Fibroblast of peridontal ligament (primary cell): ENCODE measurements around the gene CNMD.
"Not testable (repeated sequence)": the region's sequence is repeated elsewhere in the genome, so short reads cannot be mapped to it uniquely, and the experiment has no call there.

ENCODE experiments used
- DNase-seq: peaks from one replicate; pipeline ENCODE4 v3.0.0-alpha.2; 2010; ENCODE audit errors: extremely low read depth

The CNMD gene

DNA sequence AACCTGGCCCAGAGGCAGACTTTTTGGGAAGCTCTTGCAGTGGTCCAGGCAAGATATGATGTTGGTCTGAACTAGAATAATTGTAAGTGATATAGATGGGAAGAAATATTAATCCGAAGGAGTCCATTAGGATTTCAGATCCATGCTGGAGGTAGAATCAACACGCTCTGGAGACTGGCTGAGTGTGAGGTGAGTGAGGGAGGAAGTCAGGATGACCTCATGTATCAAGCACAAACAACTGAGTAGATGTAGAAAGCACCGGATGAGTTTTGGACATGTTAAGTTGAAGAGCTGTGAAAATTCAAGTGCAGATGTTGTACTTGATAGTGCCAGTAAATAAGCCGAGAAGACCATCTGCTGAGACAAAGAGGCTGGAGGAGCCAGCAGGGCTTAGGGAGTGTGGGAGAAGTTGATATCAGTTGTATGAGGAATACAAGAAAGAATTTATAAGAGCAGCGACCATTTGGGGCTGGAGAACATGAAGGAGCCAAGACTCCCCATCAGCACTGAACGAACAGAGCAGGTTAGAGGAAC is 5.3 kb upstream of the CNMD start:
- DNase-seq, result no peak

DNA sequence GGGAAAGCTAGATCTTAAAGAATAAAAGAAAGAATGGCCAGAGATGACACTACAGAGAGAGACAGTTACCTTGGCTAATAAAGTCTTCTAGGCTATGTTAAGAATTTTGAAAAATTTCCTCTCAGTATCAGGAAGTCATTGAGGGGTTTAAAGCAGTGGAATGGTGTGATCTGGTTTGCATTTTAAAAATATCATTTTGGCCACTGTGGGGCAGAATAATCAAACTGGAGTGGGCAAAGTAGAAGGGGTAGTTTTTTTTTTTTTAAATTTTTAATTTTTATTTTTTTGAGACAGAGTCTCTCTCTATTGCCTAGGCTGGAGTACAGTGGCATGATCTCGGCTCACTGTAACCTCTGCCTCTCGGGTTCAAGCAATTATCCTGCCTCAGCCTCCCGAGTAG is 4.4 kb upstream of the CNMD start:
- DNase-seq, result no peak

DNA sequence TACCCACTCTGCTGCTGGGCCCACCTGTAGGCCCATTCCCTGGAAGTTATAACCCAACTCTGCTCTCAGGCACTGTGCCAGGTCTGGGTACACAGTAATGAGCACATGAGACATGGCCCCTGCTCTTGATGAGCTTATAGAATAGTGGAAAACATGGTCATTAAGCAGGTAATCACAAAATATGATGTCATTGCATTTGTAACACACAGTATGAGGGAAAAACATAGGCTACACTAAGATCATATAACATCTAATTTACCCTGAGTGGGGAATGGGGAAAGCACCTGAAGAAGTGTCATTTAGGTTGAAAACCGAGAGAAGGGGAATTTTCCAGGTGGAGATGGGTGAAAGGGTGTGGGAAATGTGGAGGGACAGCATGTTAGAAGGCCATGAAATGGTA is 3.9 kb upstream of the CNMD start:
- no peak for DNase-seq

DNA sequence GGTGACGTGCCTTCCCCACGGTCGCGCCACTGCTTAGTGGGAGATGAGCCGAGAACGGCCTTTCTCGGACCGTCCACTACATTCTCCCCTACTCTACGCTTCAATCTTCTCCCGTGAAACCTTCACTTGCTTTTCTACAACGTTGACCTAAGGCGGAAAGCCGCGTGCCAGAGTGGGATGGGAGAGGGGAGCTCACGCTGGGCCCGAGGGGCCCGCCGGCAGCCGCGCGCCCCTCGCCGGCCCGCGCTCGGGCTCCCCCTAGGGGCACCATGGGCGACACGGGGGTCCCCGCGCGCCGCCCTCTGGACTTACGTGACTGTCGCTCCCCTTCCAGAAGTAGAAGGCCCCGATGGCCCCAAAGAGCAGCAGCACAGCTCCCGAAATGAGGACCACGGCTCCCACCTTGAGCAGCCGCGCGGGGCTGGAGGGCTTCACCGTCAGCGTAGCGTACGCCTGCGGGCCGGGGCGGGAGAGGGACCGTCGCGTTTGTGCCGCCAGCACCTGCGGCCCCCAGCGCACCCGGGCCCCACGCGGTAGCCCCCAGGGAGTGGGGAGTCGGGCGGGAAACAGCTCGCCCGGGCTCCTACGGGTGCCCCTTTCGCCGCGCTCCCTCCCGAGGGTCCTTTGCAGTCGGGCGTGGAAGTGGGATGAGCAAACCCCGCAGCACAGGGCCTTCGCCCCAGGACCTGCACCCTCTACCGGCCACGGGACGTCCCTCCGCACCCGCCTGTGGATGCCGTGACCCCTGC is 727 bp downstream of the CNMD start:
- DNase-seq, result no peak

DNA sequence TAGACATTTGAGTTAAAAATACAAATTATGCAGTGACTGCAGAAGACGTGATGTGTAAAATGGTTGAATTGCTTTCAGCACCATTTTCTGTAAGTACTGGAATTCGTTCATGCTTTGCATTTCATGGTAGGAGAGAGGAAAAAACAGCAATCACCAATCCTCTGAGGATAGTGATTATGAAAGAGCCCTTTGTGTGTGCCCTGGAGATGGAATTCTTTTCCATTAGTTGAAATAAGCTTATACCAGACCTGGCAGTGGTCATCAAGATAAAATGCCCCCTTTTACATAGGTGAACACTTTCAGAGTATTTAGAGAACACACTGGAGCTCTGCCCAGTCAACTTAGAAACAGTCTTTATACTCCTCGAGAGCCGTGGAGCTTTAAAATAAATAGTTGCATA is 1.7 kb downstream of the CNMD start:
- DNase-seq, result no peak

DNA sequence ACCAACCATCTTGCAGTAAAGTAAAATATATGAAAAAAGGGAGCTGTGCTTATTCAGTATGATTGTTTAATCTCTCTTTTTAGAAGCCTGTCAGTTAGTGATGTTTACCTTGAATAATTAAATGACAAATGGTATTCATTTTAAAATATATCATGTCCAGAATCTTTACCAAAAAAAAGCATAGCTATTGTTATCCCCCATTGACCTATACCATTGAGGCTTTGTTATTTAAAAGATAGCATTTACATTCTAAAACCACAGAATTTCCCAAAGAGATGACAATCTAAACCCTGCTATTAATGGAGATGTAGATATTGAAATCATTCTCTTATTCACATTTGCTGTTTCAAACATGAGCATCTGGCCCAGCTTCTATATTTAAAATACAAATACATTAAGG is 2.2 kb downstream of the CNMD start:
- DNase-seq, result no peak

- DNase-seq, result no peak
These were observed 2.7 kb downstream of the CNMD start for GRCh38 chr13:52736891-52737290.

- no peak for DNase-seq
These were observed 5.5 kb downstream of the CNMD start for GRCh38 chr13:52734075-52734623.

DNA sequence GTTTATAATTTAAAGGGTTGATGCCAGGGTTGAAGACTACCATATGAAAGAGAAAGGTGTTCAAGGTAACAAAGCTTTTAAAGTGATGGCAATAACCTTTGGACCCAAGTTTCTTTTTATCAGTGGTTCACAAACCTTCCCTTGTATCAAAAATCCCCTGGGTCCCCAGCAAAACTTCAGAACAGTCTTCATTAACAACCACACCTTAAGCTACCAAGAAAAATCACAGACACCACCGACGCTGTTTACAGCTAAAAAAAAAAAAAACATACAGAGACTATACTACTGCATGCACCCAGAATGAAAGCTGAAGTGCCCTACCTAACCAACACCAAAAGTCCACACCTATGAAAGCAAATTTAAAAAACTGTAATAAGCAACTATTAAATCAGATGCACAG is 13.4 kb downstream of the CNMD start:
- no peak for DNase-seq

DNA sequence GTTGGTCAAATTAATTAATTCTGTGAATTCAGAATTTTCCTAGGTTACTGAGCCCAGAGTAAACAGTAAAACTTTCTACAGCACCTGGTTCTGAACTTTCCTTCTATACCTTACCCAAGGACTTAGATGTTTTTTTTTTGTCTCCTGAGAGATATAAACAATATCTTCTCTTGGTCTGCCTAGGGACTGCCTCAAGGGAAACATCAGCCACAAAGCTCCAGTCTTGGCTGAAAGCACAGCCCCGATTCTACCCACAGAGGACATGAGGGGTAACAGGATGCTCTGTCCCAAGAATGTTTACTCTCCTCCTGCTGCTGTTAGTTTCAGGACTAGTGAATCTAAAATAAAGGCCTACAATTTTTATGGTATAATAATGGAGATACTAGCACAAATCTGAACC is 14.3 kb downstream of the CNMD start:
- DNase-seq, result no peak

- DNase-seq, result no peak
These were observed 16.4 kb downstream of the CNMD start for GRCh38 chr13:52723181-52723580.

- not testable (repeated sequence) for DNase-seq
These were observed 18.3 kb downstream of the CNMD start for GRCh38 chr13:52721356-52721755.

DNA sequence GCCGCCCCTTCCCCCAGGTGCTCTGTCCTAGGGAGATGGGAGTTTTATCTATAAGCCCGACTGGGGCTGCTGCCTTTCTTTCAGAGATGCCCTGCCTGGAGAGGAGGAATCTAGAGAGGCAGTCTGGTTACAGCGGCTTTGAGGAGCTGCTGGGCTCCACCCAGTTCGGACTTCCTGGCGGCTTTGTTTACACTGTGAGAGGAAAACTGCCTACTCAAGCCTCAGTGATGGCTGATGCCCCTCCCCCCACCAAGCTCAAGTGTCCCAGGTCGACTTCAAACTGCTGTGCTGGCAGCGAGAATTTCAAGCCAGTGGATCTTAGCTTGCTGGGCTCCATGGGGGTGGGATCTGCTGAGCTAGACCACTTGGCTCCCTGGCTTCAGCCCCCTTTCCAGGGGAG is 18.7 kb downstream of the CNMD start:
- DNase-seq, result not testable (repeated sequence)

DNA sequence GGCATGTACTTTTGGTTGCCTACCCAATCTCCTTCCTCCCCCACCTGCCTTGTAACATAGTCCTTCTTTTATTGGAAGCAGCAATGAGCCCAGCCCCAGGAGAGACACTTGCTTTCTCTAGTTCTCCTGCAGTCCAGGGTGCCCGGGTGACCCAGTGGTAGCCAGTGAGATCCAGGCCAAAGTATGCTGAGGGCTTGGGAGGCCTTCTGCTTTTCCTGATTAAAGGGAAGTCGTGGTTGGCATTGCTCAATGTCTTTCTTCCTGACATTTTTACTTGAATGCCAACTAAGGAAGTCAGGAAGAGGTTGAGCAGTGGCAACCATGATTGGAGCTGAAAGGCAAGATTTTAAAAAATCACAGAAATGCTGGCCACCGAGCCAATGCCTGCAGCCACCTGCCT is 25.7 kb downstream of the CNMD start:
- DNase-seq, result no peak

DNA sequence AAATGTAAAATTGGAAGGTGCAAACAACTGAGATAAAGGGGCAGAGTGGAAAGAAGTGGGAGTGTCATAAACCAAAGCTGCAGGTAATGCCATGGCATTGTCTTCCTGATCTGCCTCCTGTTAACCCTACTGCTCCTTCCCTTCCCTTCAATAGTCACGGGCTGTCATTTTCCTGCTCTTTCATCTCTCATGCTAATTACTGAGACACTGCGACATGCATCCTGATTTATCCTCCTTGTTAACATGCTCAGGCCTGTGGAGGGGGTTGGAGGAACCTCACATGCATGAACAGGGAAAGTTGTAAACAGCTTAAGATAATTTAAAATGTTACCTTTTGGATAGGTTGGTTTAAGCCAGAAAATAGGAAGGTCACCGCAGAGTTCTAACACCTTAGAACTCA is 27.2 kb downstream of the CNMD start:
- DNase-seq, result no peak

DNA sequence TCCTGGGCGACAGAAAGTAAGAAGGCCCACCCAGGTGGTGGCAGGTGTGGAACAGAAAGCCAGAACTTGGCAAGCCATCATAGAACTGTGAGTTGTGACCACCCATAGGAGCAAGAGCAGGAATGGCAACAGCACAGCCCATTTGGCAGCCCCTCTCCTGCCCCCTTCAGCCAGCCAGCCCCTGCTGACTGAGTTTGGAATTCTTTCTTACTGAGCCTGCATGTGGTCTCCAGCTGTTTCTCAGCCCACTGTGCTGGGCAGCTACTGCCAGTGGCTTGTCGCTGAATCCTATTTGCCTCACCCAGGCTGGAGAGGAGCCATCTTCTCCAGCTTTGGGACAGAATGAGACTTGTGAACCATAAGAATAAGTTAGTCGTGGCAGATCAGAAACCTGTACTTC is 28.3 kb downstream of the CNMD start:
- DNase-seq, result no peak

DNA sequence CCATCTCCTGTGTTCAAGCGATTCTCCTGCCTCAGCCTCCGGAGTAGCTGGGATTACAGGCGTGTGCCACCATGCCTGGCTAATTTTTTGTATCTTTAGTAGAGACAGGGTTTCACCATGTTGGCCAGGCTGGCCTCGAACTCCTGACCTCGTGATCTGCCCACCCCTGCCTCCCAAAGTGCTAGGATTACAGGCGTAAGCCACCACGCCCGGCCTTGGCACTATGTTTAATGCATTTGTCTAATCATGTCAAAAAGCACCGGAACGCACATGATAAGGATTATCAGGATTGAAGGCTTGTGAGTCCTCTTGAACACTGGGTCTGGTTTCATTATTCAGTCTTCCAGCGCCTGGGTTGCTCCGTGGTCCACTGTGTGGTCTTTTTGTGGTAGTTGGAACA is 31.4 kb downstream of the CNMD start:
- DNase-seq, result not testable (repeated sequence)

DNA sequence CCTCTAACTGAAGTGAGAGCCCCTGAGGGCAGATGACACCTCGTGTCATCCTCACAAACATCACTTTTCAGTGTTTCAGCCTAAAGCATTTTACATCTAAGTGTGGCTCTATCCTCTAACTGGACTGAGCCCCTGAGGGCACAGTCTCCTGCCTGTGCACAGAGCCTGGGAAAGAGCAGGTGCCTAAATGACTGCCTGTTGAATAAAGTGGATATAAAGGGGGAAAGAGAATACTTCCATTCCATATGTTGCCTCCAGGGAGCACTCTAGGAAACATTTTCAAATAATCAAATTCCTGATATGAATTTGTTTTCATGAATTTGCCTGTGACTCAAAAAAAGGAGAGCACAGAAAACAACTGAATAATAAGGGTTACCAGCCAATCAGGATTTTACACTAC is 32.2 kb downstream of the CNMD start:
- DNase-seq, result no peak

- DNase-seq, result no peak
These were observed 33.5 kb downstream of the CNMD start for GRCh38 chr13:52706081-52706480.

- DNase-seq, result no peak
These were observed 36.1 kb downstream of the CNMD start for GRCh38 chr13:52703482-52703881.

GRCh38 chr13:52701728-52702465 is 37.7 kb downstream of the CNMD start:
- DNase-seq, result no peak

DNA sequence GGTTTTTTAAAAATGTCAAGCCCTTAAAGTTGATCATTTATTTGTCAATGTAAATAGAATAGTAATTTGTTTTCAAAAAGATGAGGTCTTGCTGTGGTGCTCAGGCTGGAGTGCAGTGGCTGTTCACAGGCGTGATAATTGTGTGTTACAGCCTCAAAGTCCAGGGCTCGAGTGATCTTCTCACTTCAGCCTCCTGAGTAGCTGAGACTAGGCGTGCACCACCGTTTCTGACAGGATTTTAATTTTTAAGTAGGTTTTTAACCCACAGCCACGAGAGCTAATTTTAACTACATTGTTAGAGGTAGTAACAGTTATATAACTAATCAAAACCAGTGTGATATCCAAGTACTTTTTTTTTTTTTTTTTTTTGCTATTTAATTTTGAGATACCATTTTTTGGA is 43.1 kb downstream of the CNMD start:
- no peak for DNase-seq

DNA sequence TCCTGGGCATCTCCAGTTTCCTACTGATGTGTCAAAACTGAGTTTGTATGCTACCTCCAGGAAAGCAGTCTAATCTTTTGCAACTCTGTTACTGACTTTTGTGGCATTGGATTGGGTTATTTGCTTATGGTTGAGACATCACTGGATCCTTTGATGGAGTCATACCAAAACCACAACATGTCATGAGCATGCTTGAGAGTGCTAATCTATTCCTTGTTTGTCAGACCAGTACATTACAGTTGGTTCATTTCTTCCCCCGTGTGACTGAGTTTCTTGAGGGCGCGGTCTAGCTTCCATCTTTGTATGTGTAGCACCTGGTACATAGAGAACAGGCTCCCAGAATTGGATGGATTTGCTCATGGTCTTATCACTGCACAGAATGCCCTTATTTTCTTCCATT is 43.8 kb downstream of the CNMD start:
- DNase-seq, result peak; percentile 88
